GM12872 (cell line): ENCODE measurements around the gene ABLIM1.

Source experiments
- CTCF ChIP-seq: IDR thresholded peaks from 3 replicates; pipeline ENCODE4 v1.5.1; 2011; ENCODE audit warnings: low read depth, mild to moderate bottlenecking, low read length, moderate library complexity; ENCODE audit not compliant: insufficient read depth

Gene ABLIM1

GRCh38 chr10:114664127-114664526 lies 6.1 kb upstream of the ABLIM1 start:
- TF ChIP-seq CTCF, result no peak

GRCh38 chr10:114663626-114664025 lies 5.6 kb upstream of the ABLIM1 start:
- TF ChIP-seq CTCF, result no peak

GRCh38 chr10:114662646-114663217 lies 4.7 kb upstream of the ABLIM1 start:
- no peak for TF ChIP-seq CTCF

GRCh38 chr10:114661212-114661880 lies 3.3 kb upstream of the ABLIM1 start:
- no peak for TF ChIP-seq CTCF

GRCh38 chr10:114655671-114656070 lies 2.4 kb downstream of the ABLIM1 start:
- no peak for TF ChIP-seq CTCF

GRCh38 chr10:114654822-114655575 lies 3.1 kb downstream of the ABLIM1 start:
- no peak for TF ChIP-seq CTCF

GRCh38 chr10:114653926-114654325 lies 4.1 kb downstream of the ABLIM1 start:
- TF ChIP-seq CTCF, result no peak
